SW 1271 (cell line): ENCODE data around the gene ANGPTL7.

Source experiments
- DNase-seq, 2 experiments: peaks; one replicate each; lab custom pipeline; 2025; lab: John Stamatoyannopoulos, UW

Gene ANGPTL7

GRCh38 chr1:11204396-11205190 lies 15.4 kb downstream of the ANGPTL7 start:
- no peak for DNase-seq

DNA sequence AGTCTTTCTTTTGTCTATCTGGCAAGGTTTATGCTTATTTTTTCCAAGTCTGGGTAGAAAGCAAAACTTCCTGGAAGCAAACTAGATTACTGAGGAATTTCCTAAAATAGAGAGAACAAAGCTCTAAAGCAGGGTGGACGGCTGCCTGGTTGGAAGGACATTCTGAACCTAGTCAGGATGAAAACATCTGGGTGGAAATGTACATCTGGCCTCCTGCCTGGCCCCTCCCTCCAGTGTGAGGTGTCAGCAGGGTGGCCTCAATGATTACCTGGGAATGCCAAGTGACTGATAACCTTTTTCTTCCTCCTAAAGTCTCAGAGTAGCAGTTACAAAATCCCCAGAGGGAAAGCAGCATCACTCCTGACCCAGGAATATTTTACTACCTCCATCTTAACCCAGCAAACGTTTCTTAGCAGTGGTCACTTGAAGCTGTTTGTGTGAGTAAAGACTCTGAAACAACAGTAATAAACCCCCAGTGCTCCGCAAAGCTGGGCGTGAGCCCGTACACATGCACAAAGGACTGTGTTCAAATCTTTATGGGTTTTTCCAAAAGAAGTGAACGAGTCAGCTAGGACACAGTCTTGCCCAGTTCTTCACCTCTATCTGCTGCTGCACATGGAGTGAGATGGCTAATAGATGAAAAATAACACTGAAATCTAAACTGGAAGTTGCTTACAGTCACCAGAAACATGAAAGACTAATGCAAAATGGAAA lies 18.9 kb downstream of the ANGPTL7 start:
- no peak for DNase-seq

GRCh38 chr1:11211461-11211860 lies 22.3 kb downstream of the ANGPTL7 start:
- DNase-seq = no peak

DNA sequence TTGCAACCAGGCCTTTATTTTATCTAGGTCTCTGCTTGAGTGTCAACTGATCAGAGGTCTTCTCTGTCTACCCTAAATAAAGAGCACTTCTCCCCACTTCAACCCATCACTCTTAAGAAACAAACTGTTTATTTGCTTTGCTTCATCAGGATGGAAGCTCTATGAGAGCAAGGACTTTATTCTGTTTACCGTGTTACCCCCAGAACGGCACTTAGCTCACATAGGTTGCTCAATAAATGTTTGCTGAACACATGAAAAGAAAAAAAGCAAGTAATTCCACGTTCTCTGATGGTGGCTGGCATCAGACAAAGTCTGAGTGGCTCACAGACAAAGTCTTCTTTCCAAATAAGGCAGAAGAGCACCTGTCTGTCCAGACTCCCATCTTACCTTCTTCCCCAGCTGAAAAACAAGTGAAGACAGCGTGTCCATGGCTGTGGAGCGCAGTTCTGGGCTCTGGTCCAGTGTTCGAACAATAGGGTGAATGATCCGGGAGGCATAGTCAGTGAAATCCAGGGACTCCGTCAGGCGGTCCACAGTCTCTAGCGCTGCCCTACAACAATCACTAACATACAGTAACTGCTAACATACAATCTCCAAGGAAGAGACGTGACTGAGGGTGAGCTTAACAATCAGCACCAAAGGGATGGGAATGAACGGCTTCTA lies 22.9 kb downstream of the ANGPTL7 start:
- no peak for DNase-seq

DNA sequence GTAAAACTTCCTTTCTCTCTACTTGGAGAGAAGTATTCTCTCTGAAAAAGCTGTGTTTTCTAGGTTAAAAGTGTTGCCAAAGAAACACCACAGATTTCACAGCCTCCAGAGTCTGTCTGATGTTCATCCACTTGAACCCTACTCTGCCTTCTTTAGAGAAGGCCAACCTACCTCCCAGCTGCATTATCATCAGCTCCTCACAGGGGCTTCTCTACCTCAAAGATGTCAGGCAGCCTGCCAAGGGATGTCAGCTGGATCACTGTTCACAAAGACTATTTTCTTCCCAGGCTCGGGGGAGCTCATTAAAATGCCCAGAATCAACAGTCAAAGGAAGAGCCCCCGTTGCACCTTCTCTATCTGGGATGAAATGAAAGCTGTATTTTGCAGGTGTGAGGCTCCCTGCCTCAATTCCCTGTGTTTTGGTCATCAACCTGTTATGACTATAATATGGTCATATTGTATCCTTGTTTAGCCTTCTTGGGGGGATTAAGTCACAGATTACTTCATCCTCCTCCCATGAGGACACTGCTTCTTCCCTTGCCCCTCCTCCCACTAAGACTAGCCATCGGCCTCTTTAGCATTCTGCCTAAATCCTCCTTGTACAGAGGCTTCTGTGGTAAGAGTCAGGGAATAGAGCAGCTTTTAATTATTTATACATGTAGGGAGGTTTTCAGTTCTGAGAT lies 25.7 kb downstream of the ANGPTL7 start:
- DNase-seq = no peak

- no peak for DNase-seq
Measured at GRCh38 chr1:11215381-11216005, 26.3 kb downstream of the ANGPTL7 start.

GRCh38 chr1:11216074-11216473 lies 26.9 kb downstream of the ANGPTL7 start:
- DNase-seq = no peak

- no peak for DNase-seq
Measured at GRCh38 chr1:11227106-11228077, 38.2 kb downstream of the ANGPTL7 start.

DNA sequence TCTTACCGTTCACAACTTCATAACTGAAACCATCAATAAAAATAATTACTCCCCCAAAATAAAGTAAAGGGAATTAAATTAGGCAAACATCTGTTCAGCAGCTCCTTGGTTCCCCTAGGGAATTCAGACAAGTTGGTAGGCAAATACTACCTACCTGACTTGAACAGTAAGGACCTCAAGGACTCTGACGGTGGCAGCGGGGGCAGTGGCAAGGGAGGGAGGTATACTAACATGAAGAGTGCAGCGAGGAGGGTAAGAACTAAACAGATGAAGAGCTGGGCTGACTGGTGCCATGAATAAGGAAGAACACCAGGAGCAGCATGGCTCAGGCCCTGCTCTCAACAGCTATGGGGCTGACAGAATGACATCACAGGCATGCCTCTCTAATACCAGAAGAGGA lies 40.0 kb downstream of the ANGPTL7 start:
- no peak for DNase-seq

DNA sequence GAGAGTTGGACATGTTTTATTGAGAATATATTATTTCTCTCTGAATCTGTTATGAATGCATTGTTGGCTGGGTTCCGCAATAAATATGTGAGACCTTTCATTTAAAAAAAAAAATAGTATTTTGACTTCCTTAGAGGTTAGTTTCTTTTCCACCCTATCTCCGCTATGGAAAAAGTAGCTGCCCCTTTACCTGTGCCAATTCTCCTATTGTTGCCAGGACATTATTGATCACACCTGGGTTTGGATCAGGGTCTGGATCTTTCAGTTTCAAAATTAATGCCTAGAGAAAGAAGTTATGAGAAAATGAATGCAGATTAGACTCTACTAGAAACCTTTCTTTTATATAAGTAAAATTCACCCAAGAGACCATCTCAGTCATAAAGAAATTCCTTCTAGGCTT lies 44.1 kb downstream of the ANGPTL7 start:
- DNase-seq = no peak

DNA sequence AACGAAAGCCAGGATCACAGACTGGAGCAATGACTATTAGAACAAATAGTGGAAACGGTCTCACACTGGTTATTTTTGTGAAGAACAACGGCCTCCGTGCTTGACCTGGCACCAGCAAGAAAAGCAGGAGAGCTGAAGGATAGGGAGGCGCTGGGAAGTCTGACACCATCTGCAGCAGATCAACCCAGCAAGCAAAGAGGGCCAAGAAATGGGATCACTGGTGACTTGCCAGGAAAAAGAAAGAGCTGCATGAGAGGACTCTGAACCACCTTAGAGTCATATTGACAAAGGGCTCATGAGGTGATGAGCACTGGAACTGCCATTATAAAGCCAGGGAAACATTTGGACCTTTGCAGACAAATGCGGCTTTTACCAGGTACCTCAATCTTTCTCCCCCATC lies 48.2 kb downstream of the ANGPTL7 start:
- no peak for DNase-seq

DNA sequence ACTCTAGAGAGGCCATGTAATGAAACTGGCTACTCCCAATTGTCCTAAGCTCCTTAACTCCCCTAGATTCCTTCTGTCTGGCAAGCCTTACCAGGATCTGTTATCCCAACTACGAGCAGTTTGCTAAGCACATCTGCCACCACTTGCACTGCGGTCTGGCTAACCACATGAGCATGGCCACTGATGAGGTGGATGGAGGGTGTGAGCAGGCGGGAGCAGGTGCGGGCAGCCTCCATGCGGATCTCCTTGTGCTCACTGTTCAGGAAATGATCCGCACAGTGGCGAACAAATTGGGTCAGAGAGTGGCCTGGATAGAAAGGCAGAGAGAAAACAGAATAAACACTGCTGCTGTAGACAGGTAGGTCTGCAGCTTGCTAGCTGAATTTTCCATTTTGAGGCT lies 49.2 kb downstream of the ANGPTL7 start:
- no peak for DNase-seq

- DNase-seq = no peak
Measured at GRCh38 chr1:11245248-11245647, 56.1 kb downstream of the ANGPTL7 start.
